ENCODE measurements around the gene RTKN.

GRCh38 chr2:74423231-74424095 is 18.3 kb downstream of the RTKN start:
- TF ChIP-seq, protein P1, sequence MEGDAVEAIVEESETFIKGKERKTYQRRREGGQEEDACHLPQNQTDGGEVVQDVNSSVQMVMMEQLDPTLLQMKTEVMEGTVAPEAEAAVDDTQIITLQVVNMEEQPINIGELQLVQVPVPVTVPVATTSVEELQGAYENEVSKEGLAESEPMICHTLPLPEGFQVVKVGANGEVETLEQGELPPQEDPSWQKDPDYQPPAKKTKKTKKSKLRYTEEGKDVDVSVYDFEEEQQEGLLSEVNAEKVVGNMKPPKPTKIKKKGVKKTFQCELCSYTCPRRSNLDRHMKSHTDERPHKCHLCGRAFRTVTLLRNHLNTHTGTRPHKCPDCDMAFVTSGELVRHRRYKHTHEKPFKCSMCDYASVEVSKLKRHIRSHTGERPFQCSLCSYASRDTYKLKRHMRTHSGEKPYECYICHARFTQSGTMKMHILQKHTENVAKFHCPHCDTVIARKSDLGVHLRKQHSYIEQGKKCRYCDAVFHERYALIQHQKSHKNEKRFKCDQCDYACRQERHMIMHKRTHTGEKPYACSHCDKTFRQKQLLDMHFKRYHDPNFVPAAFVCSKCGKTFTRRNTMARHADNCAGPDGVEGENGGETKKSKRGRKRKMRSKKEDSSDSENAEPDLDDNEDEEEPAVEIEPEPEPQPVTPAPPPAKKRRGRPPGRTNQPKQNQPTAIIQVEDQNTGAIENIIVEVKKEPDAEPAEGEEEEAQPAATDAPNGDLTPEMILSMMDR (IDR thresholded peaks at IDR 0.05 in 4 of 5, conservative IDR thresholded peaks at IDR 0.05 in 1 of 5), result no peak
- TF ChIP-seq POLR2A (IDR thresholded peaks at IDR 0.05), result no peak
